HEK293 (cell line): ENCODE measurements around the gene NUMBL.
A peak's percentile ranks its signal among the peaks of the same experiment; 100 is the strongest.

Experiments used
- CTCF ChIA-PET: fragments of 350-600 bp; formaldehyde crosslinking; extraction: SDS; loops from one replicate; lab custom pipeline; 2021; ENCODE audit warnings: antibody characterized with exemption; lab: Yijun Ruan, JAX
- POLR2A ChIA-PET: fragments of 300-600 bp; formaldehyde crosslinking; extraction: SDS; loops from one replicate; lab custom pipeline; 2020; ENCODE audit warnings: antibody characterized with exemption, inconsistent platforms; lab: Yijun Ruan, JAX
- H3K27ac ChIP-seq: fragments of 200-500 bp; sonication (Bioruptor generic); 2 replicates; pipeline ENCODE4 v1.5.1; 2014; ENCODE audit warnings: low read depth, low read length, control low read depth, inconsistent platforms; ENCODE audit errors: extremely low read depth
- H3K36me3 ChIP-seq, 2 experiments: fragments of 200-500 bp in 1 of 2; sonication (Bioruptor generic) in 1 of 2; 1 replicate in 1 of 2; 2 replicates in 1 of 2; pipeline ENCODE4 v1.5.1; 2014 to 2017; ENCODE audit warnings: inconsistent platforms in 2 of 2, low read length in 2 of 2; ENCODE audit not compliant: control insufficient read depth in 2 of 2, insufficient read depth in 1 of 2
- H3K4me1 ChIP-seq: fragments of 200-500 bp; sonication (Bioruptor generic); 2 replicates; pipeline ENCODE4 v1.5.1; 2014; ENCODE audit warnings: mild to moderate bottlenecking, low read length, inconsistent platforms; ENCODE audit not compliant: control insufficient read depth, insufficient read depth
- H3K4me3 ChIP-seq: 2 replicates; pipeline ENCODE4 v1.5.1; 2011; ENCODE audit warnings: low read depth, mild to moderate bottlenecking, control low read depth, low read length, moderate library complexity
- H3K9me3 ChIP-seq: fragments of 200-500 bp; sonication (Bioruptor generic); 2 replicates; pipeline ENCODE4 v1.5.1; 2014; ENCODE audit warnings: low read depth, low read length, inconsistent platforms; ENCODE audit not compliant: control insufficient read depth, insufficient read depth
- BCL11A ChIP-seq: fragments of 450-650 bp; formaldehyde crosslinking; IDR thresholded peaks from 2 replicates; pipeline ENCODE4 v1.5.1; 2016; ENCODE audit warnings: low read depth, missing biosample characterization, missing genetic modification characterization
- EGR2 ChIP-seq: fragments of 450-650 bp; formaldehyde crosslinking; IDR thresholded peaks from 2 replicates; pipeline ENCODE4 v1.5.1; 2016; ENCODE audit warnings: low read depth, missing biosample characterization, missing genetic modification characterization
- GLIS1 ChIP-seq: fragments of 450-650 bp; formaldehyde crosslinking; IDR thresholded peaks from 2 replicates; pipeline ENCODE4 v1.5.1; 2016; ENCODE audit warnings: missing biosample characterization, missing genetic modification characterization
- GLIS2 ChIP-seq: fragments of 450-650 bp; formaldehyde crosslinking; IDR thresholded peaks from 2 replicates; pipeline ENCODE4 v1.5.1; 2016; ENCODE audit warnings: missing biosample characterization, missing genetic modification characterization
- KLF1 ChIP-seq: fragments of 450-650 bp; formaldehyde crosslinking; IDR thresholded peaks from 2 replicates; pipeline ENCODE4 v1.5.1; 2016; ENCODE audit warnings: missing biosample characterization, missing genetic modification characterization
- KLF8 ChIP-seq: fragments of 450-650 bp; formaldehyde crosslinking; IDR thresholded peaks from 2 replicates; pipeline ENCODE4 v1.5.1; 2016; ENCODE audit warnings: missing biosample characterization, missing genetic modification characterization
- KLF9 ChIP-seq: fragments of 450-650 bp; formaldehyde crosslinking; IDR thresholded peaks from 2 replicates; pipeline ENCODE4 v1.5.1; 2016; ENCODE audit warnings: missing biosample characterization, missing genetic modification characterization, low read depth
- MEIS1 ChIP-seq: sonication (generic); formaldehyde crosslinking; IDR thresholded peaks from 2 replicates; pipeline ENCODE4 v1.8.1; 2022; ENCODE audit warnings: missing genetic modification reagents, mild to moderate bottlenecking, borderline replicate concordance
- MZF1 ChIP-seq: fragments of 450-650 bp; formaldehyde crosslinking; IDR thresholded peaks from 2 replicates; pipeline ENCODE4 v1.5.1; 2017; ENCODE audit warnings: missing biosample characterization, missing genetic modification characterization, borderline replicate concordance
- OSR2 ChIP-seq: fragments of 450-650 bp; formaldehyde crosslinking; IDR thresholded peaks from 2 replicates; pipeline ENCODE4 v1.5.1; 2016; ENCODE audit warnings: missing biosample characterization, missing genetic modification characterization
- REPIN1 ChIP-seq: fragments of 450-650 bp; formaldehyde crosslinking; IDR thresholded peaks from 2 replicates; pipeline ENCODE4 v1.5.1; 2017; ENCODE audit warnings: missing biosample characterization, missing genetic modification characterization, low read depth
- SP2 ChIP-seq: fragments of 450-650 bp; formaldehyde crosslinking; IDR thresholded peaks from 2 replicates; pipeline ENCODE4 v1.5.1; 2016; ENCODE audit warnings: missing biosample characterization, missing genetic modification characterization
- YY2 ChIP-seq: fragments of 450-650 bp; formaldehyde crosslinking; IDR thresholded peaks from 2 replicates; pipeline ENCODE4 v1.5.1; 2016; ENCODE audit warnings: missing biosample characterization, missing genetic modification characterization
- ZBTB49 ChIP-seq: fragments of 450-650 bp; formaldehyde crosslinking; IDR thresholded peaks from 2 replicates; pipeline ENCODE4 v1.5.1; 2016; ENCODE audit warnings: missing biosample characterization, missing genetic modification characterization, low read depth
- ZNF155 ChIP-seq: fragments of 450-650 bp; formaldehyde crosslinking; IDR thresholded peaks from 2 replicates; pipeline ENCODE4 v1.5.1; 2016; ENCODE audit warnings: missing biosample characterization, missing genetic modification characterization
- ZNF16 ChIP-seq: fragments of 450-650 bp; formaldehyde crosslinking; IDR thresholded peaks from 2 replicates; pipeline ENCODE4 v1.5.1; 2016; ENCODE audit warnings: low read depth, missing biosample characterization, missing genetic modification characterization
- ZNF335 ChIP-seq: fragments of 450-650 bp; formaldehyde crosslinking; conservative IDR thresholded peaks from 2 replicates; pipeline ENCODE4 v1.5.1; 2016; ENCODE audit warnings: missing biosample characterization, missing genetic modification characterization
- ZNF341 ChIP-seq: fragments of 450-650 bp; formaldehyde crosslinking; IDR thresholded peaks from 2 replicates; pipeline ENCODE4; 2016; ENCODE audit warnings: low read depth, missing biosample characterization, missing genetic modification characterization
- ZNF366 ChIP-seq: fragments of 450-650 bp; formaldehyde crosslinking; conservative IDR thresholded peaks from 2 replicates; pipeline ENCODE4 v1.5.1; 2016; ENCODE audit warnings: missing biosample characterization, missing genetic modification characterization
- ZNF37A ChIP-seq: fragments of 450-650 bp; IDR thresholded peaks from 2 replicates; pipeline ENCODE4 v1.5.1; 2018; ENCODE audit warnings: missing biosample characterization, missing genetic modification characterization
- ZNF548 ChIP-seq: fragments of 450-650 bp; formaldehyde crosslinking; IDR thresholded peaks from 2 replicates; pipeline ENCODE4 v1.5.1; 2016; ENCODE audit warnings: missing biosample characterization, missing genetic modification characterization
- ZNF561 ChIP-seq: fragments of 450-650 bp; IDR thresholded peaks from 2 replicates; pipeline ENCODE4 v1.5.1; 2018; ENCODE audit warnings: missing biosample characterization, missing genetic modification characterization, borderline replicate concordance
- ZNF585B ChIP-seq: fragments of 450-650 bp; formaldehyde crosslinking; IDR thresholded peaks from 2 replicates; pipeline ENCODE4 v1.5.1; 2016; ENCODE audit warnings: missing biosample characterization, missing genetic modification characterization
- ZNF654 ChIP-seq: fragments of 450-650 bp; formaldehyde crosslinking; IDR thresholded peaks from 2 replicates; pipeline ENCODE4 v1.5.1; 2016; ENCODE audit warnings: low read depth, missing biosample characterization, missing genetic modification characterization
- ZNF843 ChIP-seq: fragments of 450-650 bp; formaldehyde crosslinking; IDR thresholded peaks from 2 replicates; pipeline ENCODE4 v1.5.1; 2016; ENCODE audit warnings: missing biosample characterization, missing genetic modification characterization
- TF ChIP-seq, protein P1 (sequence below): fragments of 450-650 bp; formaldehyde crosslinking; IDR thresholded peaks from 2 replicates; pipeline ENCODE4 v1.5.1; 2016; ENCODE audit warnings: missing biosample characterization, missing genetic modification characterization
- TF ChIP-seq, protein P2 (sequence below): fragments of 450-650 bp; formaldehyde crosslinking; IDR thresholded peaks from 2 replicates; pipeline ENCODE4 v1.5.1; 2017; ENCODE audit warnings: missing biosample characterization, missing genetic modification characterization
- TF ChIP-seq, protein P3 (sequence below): fragments of 450-650 bp; formaldehyde crosslinking; IDR thresholded peaks from 2 replicates; pipeline ENCODE4 v1.5.1; 2016; ENCODE audit warnings: missing biosample characterization, missing genetic modification characterization

NUMBL gene

GRCh38 chr19:40716031-40716481 is 25.6 kb upstream of the NUMBL start (continued):
- TF ChIP-seq ZNF548 (tag by site-specific recombination) (no peak; the same call in 1 of the 2 replicates), ZNF366 (tag by site-specific recombination) (peak; percentile 89), ZNF654 (tag by site-specific recombination) (no peak; the same call in 1 of the 2 replicates), YY2 (tag by site-specific recombination) (no peak), ZNF585B (no peak)
- TF ChIP-seq, all 188 proteins: peak for 19

DNA sequence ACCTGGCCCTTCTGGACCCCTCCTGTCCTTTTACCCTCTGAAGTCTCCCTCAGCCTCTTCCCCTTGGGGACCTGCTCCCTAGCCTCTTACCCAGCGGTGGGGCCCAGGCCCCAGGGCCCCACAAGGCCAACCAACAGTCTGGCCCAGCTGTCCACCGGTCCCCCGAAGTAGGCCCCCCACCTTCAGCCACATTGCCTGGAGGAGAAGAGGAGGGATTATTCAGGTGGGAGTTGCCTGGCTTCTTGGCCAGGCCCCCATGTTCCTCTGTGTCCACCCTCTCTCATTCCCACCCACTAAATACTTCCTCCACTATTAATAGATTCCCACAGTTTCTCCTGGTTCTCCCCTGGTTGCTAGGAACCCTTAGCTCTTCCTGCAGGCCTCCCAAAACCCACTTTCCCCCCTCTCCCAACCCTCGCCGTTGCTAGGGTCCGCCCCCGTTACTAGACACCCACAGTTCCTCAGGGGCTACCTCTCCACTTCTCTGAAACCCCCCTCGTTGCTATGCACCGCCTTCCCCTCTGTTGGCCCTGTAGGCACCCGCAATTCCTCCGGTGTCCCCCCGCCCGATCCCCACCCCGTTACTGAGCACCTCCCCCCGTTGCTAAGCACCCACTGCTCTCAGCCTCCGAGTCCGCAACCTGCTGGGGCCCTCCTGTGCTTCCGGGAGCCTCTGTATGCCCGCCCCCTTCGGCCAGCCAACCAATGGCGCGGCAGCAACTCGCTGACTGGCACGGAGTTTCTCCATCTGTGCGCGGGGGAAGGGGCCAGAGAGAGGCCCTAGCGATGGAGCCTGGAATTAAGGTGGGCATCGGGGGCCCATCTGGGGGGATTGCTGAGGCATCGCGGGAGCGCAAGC is 24.2 kb upstream of the NUMBL start:
- Histone ChIP-seq H3K9me3 (no peaks in the 10 kb centered on the region), H3K27ac (peak overlapping the region; percentile 86), H3K4me3 (peak overlapping the region; percentile 43), H3K36me3 (peaks cover 29 to 46% of the 10 kb centered on the region in 2 experiments), H3K4me1 (peaks cover 45% of the 10 kb centered on the region)
- CTCF ChIA-PET = interaction anchor here (1.0 kb wide), 1 partner anchor 92 kb away, joined by 4 read pairs; no protein-coding TSS in a partner anchor
- POLR2A ChIA-PET = interaction anchor here (0.6 kb wide), 2 partner anchors 91 to 1234 kb away, joined by 3 read pairs; partner anchors contain the start of gene TIMM50
- TF ChIP-seq ZNF561 (tag by site-specific recombination) (peak; percentile 85; the same call in 1 of the 2 replicates), MZF1 (tag by site-specific recombination) (peak; percentile 8; the same call in 1 of the 2 replicates), ZBTB49 (tag by site-specific recombination) (no peak), SP2 (peak; percentile 96), ZNF843 (tag by site-specific recombination) (peak; percentile 17), EGR2 (tag by site-specific recombination) (peak; percentile 95), ZNF155 (tag by site-specific recombination) (no peak), REPIN1 (tag by site-specific recombination) (no peak), YY2 (tag by site-specific recombination) (peak; percentile 56; the same call in 1 of the 2 replicates), ZNF37A (tag by site-specific recombination) (no peak), KLF8 (tag by site-specific recombination) (peak; percentile 27; the same call in 1 of the 2 replicates), BCL11A (no peak), ZNF335 (peak; percentile 69), ZNF585B (no peak), GLIS1 (tag by site-specific recombination) (peak; percentile 11; the same call in 1 of the 2 replicates), KLF1 (tag by site-specific recombination) (peak; percentile 82), OSR2 (tag by site-specific recombination) (peak; percentile 51; the same call in 1 of the 2 replicates), MEIS1 (CRISPR knock-in tag) (no peak), KLF9 (peak; percentile 56; the same call in 1 of the 2 replicates), GLIS2 (peak; percentile 96), ZNF341 (tag by site-specific recombination) (peak; percentile 99), ZNF16 (no peak)
- TF ChIP-seq, protein P1, sequence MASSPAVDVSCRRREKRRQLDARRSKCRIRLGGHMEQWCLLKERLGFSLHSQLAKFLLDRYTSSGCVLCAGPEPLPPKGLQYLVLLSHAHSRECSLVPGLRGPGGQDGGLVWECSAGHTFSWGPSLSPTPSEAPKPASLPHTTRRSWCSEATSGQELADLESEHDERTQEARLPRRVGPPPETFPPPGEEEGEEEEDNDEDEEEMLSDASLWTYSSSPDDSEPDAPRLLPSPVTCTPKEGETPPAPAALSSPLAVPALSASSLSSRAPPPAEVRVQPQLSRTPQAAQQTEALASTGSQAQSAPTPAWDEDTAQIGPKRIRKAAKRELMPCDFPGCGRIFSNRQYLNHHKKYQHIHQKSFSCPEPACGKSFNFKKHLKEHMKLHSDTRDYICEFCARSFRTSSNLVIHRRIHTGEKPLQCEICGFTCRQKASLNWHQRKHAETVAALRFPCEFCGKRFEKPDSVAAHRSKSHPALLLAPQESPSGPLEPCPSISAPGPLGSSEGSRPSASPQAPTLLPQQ (tag by site-specific recombination) = peak; percentile 93
- TF ChIP-seq, protein P2, sequence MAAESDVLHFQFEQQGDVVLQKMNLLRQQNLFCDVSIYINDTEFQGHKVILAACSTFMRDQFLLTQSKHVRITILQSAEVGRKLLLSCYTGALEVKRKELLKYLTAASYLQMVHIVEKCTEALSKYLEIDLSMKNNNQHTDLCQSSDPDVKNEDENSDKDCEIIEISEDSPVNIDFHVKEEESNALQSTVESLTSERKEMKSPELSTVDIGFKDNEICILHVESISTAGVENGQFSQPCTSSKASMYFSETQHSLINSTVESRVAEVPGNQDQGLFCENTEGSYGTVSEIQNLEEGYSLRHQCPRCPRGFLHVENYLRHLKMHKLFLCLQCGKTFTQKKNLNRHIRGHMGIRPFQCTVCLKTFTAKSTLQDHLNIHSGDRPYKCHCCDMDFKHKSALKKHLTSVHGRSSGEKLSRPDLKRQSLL (tag by site-specific recombination) = peak; percentile 97
- TF ChIP-seq, protein P3, sequence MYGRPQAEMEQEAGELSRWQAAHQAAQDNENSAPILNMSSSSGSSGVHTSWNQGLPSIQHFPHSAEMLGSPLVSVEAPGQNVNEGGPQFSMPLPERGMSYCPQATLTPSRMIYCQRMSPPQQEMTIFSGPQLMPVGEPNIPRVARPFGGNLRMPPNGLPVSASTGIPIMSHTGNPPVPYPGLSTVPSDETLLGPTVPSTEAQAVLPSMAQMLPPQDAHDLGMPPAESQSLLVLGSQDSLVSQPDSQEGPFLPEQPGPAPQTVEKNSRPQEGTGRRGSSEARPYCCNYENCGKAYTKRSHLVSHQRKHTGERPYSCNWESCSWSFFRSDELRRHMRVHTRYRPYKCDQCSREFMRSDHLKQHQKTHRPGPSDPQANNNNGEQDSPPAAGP (tag by site-specific recombination) = 0 out of 2 replicates have a peak, but pooled peaks have one; percentile 25
